T-helper 17 cell (primary cell): Measurements from ENCODE around the gene SLC25A21. TPM values are rescaled to one million over a fixed set of nuclear protein-coding genes. Genes with fewer than 3 reads are reported as not detected.
"Not testable (repeated sequence)": the region's sequence is repeated elsewhere in the genome, so short reads cannot be mapped to it uniquely, and the experiment has no call there.

ENCODE experiments used
- ATAC-seq: fragments of 150-1000 bp; cut with Tn5 transposase; 2 replicates; pipeline ENCODE4 v1.10.0; 2021; ENCODE audit warnings: mild to moderate bottlenecking, moderate library complexity
- DNase-seq, 3 donors: peaks; one replicate each; pipeline versions ENCODE4 v3.0.0 to v3.0.0-alpha.2; 2020 to 2021
- H3K9me3 ChIP-seq: one replicate; pipeline ENCODE4 v1.7.0; 2013; ENCODE audit warnings: low read length, mild to moderate bottlenecking; ENCODE audit not compliant: control insufficient read depth, poor library complexity, severe bottlenecking
- H3K27ac Mint-ChIP-seq: one replicate; pipeline ENCODE4 v1.8.0; 2022; ENCODE audit warnings: mild to moderate bottlenecking, moderate library complexity, mixed read lengths
- H3K27me3 Mint-ChIP-seq: one replicate; pipeline ENCODE4 v1.8.0; 2022; ENCODE audit warnings: mixed read lengths
- H3K36me3 Mint-ChIP-seq: one replicate; pipeline ENCODE4 v1.8.0; 2022; ENCODE audit warnings: low read depth, mixed read lengths
- H3K4me1 Mint-ChIP-seq: one replicate; pipeline ENCODE4 v1.8.0; 2022; ENCODE audit warnings: mild to moderate bottlenecking, mixed read lengths
- H3K4me3 Mint-ChIP-seq: one replicate; pipeline ENCODE4 v1.8.0; 2022; ENCODE audit warnings: mild to moderate bottlenecking, moderate library complexity, mixed read lengths
- total RNA-seq, 4 donors: library from RNA in 2 of 4; stranded (reverse) in 2 of 4; gene quantifications; one replicate each; pipeline ENCODE4 v1.2.3 and lab custom pipeline; 2022 to 2026

The SLC25A21 gene
- total RNA-seq, 2 donors from 2014 or later, result not detected

DNA sequence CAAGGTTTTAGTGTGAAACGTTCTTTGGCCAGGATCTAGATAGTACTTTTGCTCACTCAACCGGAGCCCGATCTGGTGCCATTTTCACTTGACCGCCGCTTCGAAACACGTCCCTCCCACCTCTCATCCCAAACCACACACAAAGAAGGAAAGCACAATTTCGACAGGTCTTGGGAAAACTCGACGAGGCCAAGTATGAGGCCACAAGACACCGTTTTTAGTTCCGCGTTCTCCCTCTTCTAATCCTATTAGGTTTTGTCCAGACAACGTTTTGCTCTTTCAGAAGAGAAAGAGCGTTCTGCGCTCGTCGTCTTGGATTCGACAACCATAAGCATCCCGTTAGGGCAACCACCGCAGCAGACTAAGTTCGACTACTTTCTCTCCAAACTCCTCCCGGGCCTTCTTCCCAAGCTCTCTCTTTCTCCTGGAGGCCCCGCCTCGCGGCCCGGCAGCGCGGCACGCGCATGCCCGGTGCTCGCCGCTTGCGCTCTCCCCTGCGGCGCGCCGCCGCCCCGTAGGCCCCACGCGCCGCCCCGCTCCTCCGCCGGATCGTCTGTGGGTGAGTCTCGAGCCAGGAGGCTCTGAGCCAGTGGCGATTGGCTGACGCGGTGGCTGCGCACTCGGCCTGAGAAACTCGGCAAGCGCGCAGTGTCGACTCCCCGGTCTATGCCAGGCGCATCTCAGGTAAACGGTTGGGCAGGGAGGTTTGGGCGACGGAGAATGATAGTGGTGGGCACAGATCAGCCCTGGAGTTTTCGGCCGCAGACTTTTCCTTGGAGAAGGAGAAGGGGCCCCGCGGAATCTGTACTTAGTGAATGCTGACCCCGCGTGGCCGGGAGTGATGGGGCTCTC, 25.2 kb upstream of the SLC25A21 start, which contains the start of gene MIPOL1:
Gene MIPOL1 (plus strand): TSS at position 517 of the 852 bp plus-strand sequence. CDS start 49,952 bp downstream, outside the sequence.
- H3K4me1 Mint-ChIP-seq, result peaks cover 4% of the 10 kb centered on the region
- DNase-seq (peak in 1 of 3 donors; percentile 4), ATAC-seq (peak; percentile 80)
- no peak within 1 kb of the TSS for H3K27ac Mint-ChIP-seq
- no peaks in the 10 kb centered on the region for H3K9me3 ChIP-seq
- peak within 1 kb of the TSS; percentile 83 for H3K4me3 Mint-ChIP-seq
- H3K36me3 Mint-ChIP-seq, result no peaks in the 10 kb centered on the region
- H3K27me3 Mint-ChIP-seq, result peaks cover 7% of the 10 kb centered on the region

DNA sequence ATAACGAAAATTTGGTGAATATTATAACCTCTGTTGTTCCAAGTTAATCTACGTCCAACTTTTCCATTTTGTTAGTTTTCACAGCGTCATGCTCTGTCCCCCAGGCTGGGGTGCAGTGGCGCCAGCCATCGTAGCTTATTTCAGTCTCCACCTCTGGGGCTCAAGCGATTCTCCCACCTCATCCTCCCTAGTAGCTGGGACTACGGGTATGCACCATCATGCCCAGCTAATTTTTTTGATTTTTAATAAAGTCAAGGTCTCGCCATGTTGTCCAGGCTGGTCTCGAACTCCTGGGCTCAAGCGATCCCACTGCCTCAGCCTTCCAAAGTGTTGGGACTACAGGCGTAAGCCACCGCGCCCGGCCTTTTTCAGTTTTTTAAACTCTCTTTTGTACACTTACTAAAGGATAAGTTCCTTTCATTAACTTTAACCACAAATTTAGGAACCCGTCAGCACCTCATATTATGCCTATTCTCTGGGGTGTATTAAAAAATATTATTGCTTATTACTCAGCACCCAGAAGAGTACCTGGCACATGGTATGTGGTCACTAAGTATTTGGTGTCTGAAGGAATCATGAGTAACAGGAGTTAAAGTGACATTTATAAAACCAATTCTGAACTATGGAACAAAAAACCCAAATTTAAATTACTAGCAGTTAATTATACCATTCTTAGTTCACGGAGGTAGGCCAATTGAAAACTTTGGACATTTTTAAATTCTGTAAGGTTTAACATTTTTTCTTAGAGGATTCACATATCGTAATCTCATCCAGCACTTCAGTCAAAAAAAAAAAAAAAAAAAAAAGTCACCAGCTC, 24.4 kb upstream of the SLC25A21 start:
- peak overlapping the region; percentile 83 for H3K4me3 Mint-ChIP-seq
- DNase-seq (no peak), ATAC-seq (no peak)
- peaks cover 4% of the 10 kb centered on the region for H3K4me1 Mint-ChIP-seq
- H3K27ac Mint-ChIP-seq, result no peak overlapping the region
- H3K9me3 ChIP-seq, result no peaks in the 10 kb centered on the region
- peaks cover 7% of the 10 kb centered on the region for H3K27me3 Mint-ChIP-seq
- peaks cover 2% of the 10 kb centered on the region for H3K36me3 Mint-ChIP-seq

DNA sequence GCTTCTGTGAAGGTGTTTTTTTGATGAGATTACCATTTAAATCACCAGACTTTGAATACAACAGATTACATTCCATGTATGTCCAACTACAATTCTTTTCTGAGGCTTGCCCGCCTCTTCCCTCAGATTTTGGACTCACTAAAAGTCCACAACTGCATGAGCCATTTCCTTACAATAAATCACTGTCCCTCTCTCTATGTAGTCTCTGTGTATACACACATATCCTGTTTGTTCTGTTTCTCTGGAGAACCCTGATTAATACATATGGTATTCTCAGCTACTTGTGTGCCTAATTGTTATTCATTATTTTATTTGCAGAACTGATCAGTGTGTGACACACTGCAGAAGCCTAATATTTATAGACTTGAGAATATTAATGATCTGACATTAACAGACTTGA, 22.9 kb upstream of the SLC25A21 start:
- ATAC-seq, result no peak
- no peak for DNase-seq
- H3K4me3 Mint-ChIP-seq, result no peak overlapping the region
- H3K4me1 Mint-ChIP-seq, result peaks cover 4% of the 10 kb centered on the region
- H3K36me3 Mint-ChIP-seq, result peaks cover 2% of the 10 kb centered on the region
- H3K27ac Mint-ChIP-seq, result no peak overlapping the region
- H3K9me3 ChIP-seq, result no peaks in the 10 kb centered on the region
- H3K27me3 Mint-ChIP-seq, result peaks cover 7% of the 10 kb centered on the region

DNA sequence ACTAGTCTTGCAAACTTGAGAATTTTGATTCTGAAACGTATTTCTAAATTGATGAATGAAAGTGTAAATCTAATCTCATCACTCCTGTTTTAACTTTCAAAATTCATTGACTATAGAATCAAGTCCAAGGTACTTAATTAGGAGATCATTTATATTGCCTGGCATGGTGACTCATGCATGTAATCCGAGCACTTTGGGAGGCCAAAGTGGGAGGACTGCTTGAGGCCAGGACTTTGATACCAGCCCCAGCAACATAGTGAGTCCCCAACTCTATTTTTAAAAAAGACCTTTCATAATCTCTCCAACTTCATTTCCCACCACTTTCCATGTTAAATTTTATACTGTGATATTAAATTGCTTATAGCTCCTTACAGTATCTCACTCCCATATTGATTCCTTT, 22.3 kb upstream of the SLC25A21 start:
- H3K4me1 Mint-ChIP-seq, result peaks cover 4% of the 10 kb centered on the region
- H3K4me3 Mint-ChIP-seq, result no peak overlapping the region

DNA sequence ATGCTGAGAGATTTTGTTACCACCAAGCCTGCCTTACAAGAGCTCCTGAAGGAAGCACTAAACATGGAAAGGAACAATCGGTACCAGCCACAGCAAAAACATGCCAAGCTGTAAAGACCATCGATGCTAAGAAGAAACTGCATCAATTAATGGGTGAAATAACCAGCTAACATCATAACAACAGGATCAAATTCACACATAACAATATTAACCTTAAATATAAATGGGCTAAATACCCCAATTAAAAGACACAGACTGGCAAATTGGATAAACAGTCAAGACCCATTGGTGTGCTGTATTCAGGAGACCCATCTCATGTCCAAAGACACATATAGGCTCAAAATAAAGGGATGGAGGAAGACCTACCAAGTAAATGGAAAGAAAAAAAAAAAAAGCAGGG, 17.3 kb upstream of the SLC25A21 start:
- H3K27ac Mint-ChIP-seq, result not testable (repeated sequence)

More for the DNA sequence above, 22.3 kb upstream of the SLC25A21 start:
- ATAC-seq (no peak), DNase-seq (no peak)
- Mint-ChIP-seq H3K36me3 (peaks cover 2% of the 10 kb centered on the region), H3K27ac (no peak overlapping the region), H3K27me3 (peaks cover 7% of the 10 kb centered on the region)
- H3K9me3 ChIP-seq, result no peaks in the 10 kb centered on the region

DNA sequence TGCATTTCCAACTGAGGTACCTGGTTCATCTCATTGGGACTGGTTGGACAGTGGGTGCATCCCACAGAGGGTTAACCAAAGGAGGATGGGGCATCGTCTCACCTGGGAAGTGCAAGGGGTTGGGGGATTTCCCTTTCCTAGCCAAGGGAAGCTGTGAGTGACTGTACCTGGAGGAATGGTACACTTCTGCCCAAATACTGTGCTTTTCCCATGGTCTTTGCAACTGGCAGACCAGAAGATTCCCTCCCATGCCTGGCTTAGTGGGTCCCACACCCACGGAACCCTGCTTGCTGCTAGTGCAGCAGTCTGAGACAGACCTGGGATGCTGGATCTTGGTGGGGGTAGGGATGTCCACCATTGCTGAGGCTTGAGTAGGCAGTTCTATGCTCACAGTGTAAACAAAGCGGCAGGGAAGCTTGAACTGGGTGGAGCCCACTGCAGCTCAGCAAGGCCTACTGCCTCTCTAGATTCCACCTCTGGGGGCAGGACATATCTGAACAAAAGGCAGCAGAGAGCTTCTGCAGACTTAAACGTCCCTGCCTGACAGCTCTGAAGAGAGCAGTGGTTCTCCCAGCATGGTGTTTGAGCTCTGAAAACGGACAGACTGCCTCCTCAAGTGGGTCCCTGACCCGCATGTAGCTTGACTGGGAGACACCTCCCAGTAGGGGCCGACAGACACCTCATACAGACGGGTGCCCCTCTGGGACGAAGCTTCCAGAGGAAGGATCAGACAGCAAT, 15.6 kb upstream of the SLC25A21 start:
- not testable (repeated sequence) for H3K27ac Mint-ChIP-seq, H3K4me3 Mint-ChIP-seq, H3K4me1 Mint-ChIP-seq, H3K27me3 Mint-ChIP-seq, H3K36me3 Mint-ChIP-seq, H3K9me3 ChIP-seq, ATAC-seq, DNase-seq

More for the DNA sequence above, 17.3 kb upstream of the SLC25A21 start:
- not testable (repeated sequence) for ATAC-seq, H3K27me3 Mint-ChIP-seq, H3K36me3 Mint-ChIP-seq, DNase-seq, H3K9me3 ChIP-seq, H3K4me1 Mint-ChIP-seq, H3K4me3 Mint-ChIP-seq

DNA sequence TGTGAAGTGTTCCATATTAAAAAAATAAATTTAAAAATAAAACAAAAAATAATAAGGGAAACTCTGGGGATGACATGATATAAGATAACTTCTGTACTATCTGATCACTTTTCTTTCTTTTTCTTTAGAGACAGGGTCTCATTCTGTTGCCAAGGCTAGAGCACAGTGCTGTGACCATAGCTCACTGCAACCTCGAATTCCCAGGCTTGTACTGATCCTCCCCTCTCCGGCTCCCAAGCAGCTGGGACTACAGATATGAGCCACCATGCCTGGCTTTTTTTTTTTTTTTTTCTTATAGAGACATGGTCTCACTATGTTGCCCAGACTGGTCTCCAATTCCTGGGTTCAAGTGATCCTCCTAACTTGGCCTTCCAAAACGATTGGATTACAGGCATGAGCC, 14.9 kb upstream of the SLC25A21 start:
- Mint-ChIP-seq H3K36me3 (peaks cover 2% of the 10 kb centered on the region), H3K4me1 (no peaks in the 10 kb centered on the region), H3K4me3 (no peak overlapping the region), H3K27ac (no peak overlapping the region), H3K27me3 (no peaks in the 10 kb centered on the region)
- no peak for DNase-seq
- ATAC-seq, result no peak
- no peaks in the 10 kb centered on the region for H3K9me3 ChIP-seq

DNA sequence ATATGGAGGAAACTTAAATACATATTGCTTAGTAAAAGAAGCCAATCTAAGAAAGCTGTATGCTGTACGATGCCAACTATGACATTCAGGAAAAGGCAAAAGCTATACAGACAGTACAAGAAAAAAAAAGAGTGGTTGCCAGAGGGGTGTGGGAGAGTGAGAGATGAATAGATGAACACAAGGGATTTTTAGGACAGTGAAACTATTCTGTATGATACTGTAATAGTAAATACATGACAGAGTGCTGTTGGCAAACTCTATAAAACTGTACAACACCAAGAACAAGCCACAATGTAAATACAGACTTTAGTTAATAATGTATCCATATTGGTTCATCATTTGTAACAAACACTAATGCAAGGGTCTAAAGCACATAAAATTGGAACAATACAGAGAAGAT, 14.5 kb upstream of the SLC25A21 start:
- DNase-seq (no peak), ATAC-seq (no peak)
- no peaks in the 10 kb centered on the region for H3K9me3 ChIP-seq
- Mint-ChIP-seq H3K4me3 (no peak overlapping the region), H3K27ac (no peak overlapping the region), H3K4me1 (no peaks in the 10 kb centered on the region), H3K27me3 (no peaks in the 10 kb centered on the region), H3K36me3 (peaks cover under 1% of the 10 kb centered on the region)

DNA sequence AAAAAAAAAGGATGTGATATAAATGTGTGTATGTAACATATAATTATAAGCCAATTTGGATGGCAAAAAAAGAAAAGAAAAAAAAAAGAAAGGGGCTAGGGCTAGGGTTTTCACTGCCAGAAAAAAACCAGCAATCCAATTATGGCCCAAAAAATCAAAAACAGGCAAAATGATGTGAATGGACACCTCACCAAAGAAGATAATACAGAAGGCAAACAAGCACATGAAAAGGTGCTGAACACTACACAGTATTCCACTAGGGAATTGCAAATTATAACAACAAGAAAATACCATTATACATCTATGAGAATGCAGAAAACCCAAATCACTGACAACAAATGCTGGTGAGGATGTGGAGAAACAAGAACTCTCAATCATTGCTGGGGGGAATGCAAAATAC, 13.3 kb upstream of the SLC25A21 start:
- ATAC-seq (no peak), DNase-seq (no peak)
- no peak overlapping the region for H3K27ac Mint-ChIP-seq
- H3K4me3 Mint-ChIP-seq, result no peak overlapping the region
- no peaks in the 10 kb centered on the region for H3K27me3 Mint-ChIP-seq
- no peaks in the 10 kb centered on the region for H3K9me3 ChIP-seq
- H3K4me1 Mint-ChIP-seq, result no peaks in the 10 kb centered on the region
- no peaks in the 10 kb centered on the region for H3K36me3 Mint-ChIP-seq

DNA sequence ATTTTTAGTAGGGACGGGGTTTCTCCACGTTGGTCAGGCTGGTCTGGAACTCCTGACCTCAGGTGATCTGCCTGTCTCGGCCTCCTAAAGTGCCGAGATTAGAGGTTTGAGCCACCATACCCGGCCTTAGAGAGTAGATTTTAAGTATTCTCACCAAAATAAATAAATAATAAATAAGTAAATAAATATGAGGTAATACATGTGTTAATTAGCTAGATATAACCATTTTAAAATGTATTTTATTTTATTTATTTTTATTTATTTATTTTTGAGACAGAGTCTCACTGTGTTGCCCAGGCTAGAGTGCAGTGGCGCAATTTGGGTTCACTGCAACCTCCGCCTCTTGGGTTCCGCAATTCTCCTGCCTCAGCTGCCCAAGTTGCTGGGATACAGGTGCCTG, 12.1 kb upstream of the SLC25A21 start:
- not testable (repeated sequence) for ATAC-seq, H3K36me3 Mint-ChIP-seq

DNA sequence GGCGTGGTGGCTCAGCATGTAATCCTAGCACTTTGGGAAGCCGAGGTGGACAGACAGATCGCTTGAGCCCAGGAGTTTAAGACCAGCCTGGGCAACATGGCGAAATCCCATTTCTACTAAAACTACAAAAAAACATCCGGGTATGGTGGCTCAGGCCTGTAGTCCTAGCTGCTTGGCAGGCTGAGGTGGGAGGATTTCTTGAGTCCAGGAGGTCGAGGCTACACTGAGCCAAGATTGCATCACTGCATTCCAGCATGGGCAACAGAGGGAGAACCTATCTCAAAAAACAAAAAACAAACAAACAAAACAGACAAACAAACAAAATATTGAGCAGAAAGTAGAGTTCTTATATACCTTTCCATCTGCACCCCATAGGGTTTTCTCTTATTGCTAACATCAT, 9.0 kb upstream of the SLC25A21 start:
- H3K9me3 ChIP-seq, result no peaks in the 10 kb centered on the region
- ATAC-seq (no peak), DNase-seq (no peak)
- no peaks in the 10 kb centered on the region for H3K4me1 Mint-ChIP-seq
- H3K27me3 Mint-ChIP-seq, result no peaks in the 10 kb centered on the region
- H3K36me3 Mint-ChIP-seq, result no peaks in the 10 kb centered on the region
- H3K4me3 Mint-ChIP-seq, result no peak overlapping the region
- no peak overlapping the region for H3K27ac Mint-ChIP-seq

More for the DNA sequence above, 12.1 kb upstream of the SLC25A21 start:
- H3K4me1 Mint-ChIP-seq, H3K9me3 ChIP-seq, DNase-seq, H3K4me3 Mint-ChIP-seq, H3K27me3 Mint-ChIP-seq, H3K27ac Mint-ChIP-seq: not testable (repeated sequence)

DNA sequence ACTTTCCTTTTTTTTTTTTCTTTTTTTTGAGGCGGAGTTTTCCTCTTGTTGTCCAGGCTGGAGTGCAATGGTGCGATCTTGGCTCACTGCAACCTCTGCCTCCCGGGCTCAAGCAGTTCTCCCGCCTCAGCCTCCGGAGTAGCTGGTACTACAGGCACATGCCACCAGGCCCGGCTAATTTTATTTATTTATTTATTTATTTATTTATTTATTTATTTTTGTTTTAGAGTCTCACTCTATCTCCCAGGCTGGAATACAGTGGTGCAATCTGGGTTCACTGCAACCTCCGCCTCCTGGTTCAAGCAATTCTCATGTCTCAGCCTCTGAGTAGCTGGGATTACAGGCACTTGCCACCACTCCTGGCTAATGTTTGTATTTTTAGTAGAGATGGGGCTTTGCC, 8.5 kb upstream of the SLC25A21 start:
- not testable (repeated sequence) for H3K27ac Mint-ChIP-seq, H3K36me3 Mint-ChIP-seq, H3K4me3 Mint-ChIP-seq, DNase-seq, H3K27me3 Mint-ChIP-seq, ATAC-seq, H3K4me1 Mint-ChIP-seq, H3K9me3 ChIP-seq
